PC-9 (cell line): ENCODE results near the gene XXYLT1. TPM values are rescaled to one million over a fixed set of nuclear protein-coding genes. Genes with fewer than 3 reads are reported as not detected.

ENCODE experiments used
- BruUV-seq: library from RNA; stranded (reverse); fragments of 400-500 nt; replicated peaks from 2 replicates; lab custom pipeline; 2021; lab: Mats Ljungman, UMichigan
- CTCF ChIA-PET: fragments of 300-600 bp; sonication (Branson Sonifier 250); formaldehyde crosslinking; loops from one replicate; lab custom pipeline; 2022; ENCODE audit warnings: antibody characterized with exemption; lab: Charles Lee
- POLR2A ChIA-PET: fragments of 300-600 bp; sonication (Branson Sonifier 250); formaldehyde crosslinking; loops from one replicate; lab custom pipeline; 2022; ENCODE audit warnings: antibody characterized with exemption; ENCODE audit not compliant: unreplicated experiment; lab: Charles Lee
- DNase-seq, 2 experiments: peaks; one replicate each; pipeline versions ENCODE4 v3.0.0 to v3.0.0-alpha.2; 2015 to 2022; ENCODE audit warnings: mixed read lengths in 1 of 2
- H2AFZ ChIP-seq: fragments of 200-600 bp; sonication (generic); 2 replicates; pipeline ENCODE4 v1.8.1; 2017; ENCODE audit warnings: antibody characterized with exemption
- H3F3A ChIP-seq: fragments of 200-600 bp; sonication (generic); 2 replicates; pipeline ENCODE4 v1.8.1; 2017; ENCODE audit warnings: antibody characterized with exemption, mild to moderate bottlenecking, low read depth; ENCODE audit not compliant: insufficient read depth
- H3K27ac ChIP-seq: fragments of 200-600 bp; sonication (generic); 2 replicates; pipeline ENCODE4 v1.6.1; 2016; ENCODE audit warnings: mixed run types
- H3K27me3 ChIP-seq: fragments of 200-600 bp; sonication (generic); 2 replicates; pipeline ENCODE4 v1.6.1; 2016; ENCODE audit warnings: low read depth, mixed run types; ENCODE audit not compliant: insufficient read depth
- H3K36me3 ChIP-seq: fragments of 200-600 bp; sonication (generic); 2 replicates; pipeline ENCODE4 v1.6.1; 2016; ENCODE audit warnings: low read depth, mixed run types
- H3K4me1 ChIP-seq: fragments of 200-600 bp; sonication (generic); replicated peaks from 2 replicates; pipeline ENCODE4 v1.6.1; 2016; ENCODE audit warnings: mixed run types; ENCODE audit not compliant: insufficient read depth
- H3K4me2 ChIP-seq: fragments of 200-600 bp; sonication (generic); 2 replicates; pipeline ENCODE4 v1.6.1; 2017; ENCODE audit warnings: mixed run types
- H3K4me3 ChIP-seq: fragments of 200-600 bp; sonication (generic); 2 replicates; pipeline ENCODE4 v1.6.1; 2016; ENCODE audit warnings: mixed run types
- H3K79me2 ChIP-seq: fragments of 200-600 bp; sonication (generic); 2 replicates; pipeline ENCODE4 v1.6.1; 2017; ENCODE audit warnings: low read depth, mixed run types
- H3K9me2 ChIP-seq: fragments of 200-600 bp; sonication (generic); 2 replicates; pipeline ENCODE4 v1.8.1; 2017; ENCODE audit warnings: mild to moderate bottlenecking; ENCODE audit not compliant: insufficient read depth
- H3K9me3 ChIP-seq: fragments of 200-600 bp; sonication (generic); 2 replicates; pipeline ENCODE4 v1.8.1; 2016; ENCODE audit warnings: low read depth; ENCODE audit not compliant: insufficient read depth
- H4K20me1 ChIP-seq: fragments of 200-600 bp; sonication (generic); 2 replicates; pipeline ENCODE4 v1.8.1; 2017; ENCODE audit not compliant: insufficient read depth
- CTCF ChIP-seq: fragments of 200-600 bp; sonication (generic); conservative IDR thresholded peaks from 2 replicates; pipeline ENCODE4 v1.6.1; 2017; ENCODE audit warnings: mixed run types, antibody characterized with exemption, mild to moderate bottlenecking, moderate library complexity
- EZH2 ChIP-seq: fragments of 200-600 bp; sonication (generic); IDR thresholded peaks from 2 replicates; pipeline ENCODE4 v1.8.0; 2017; ENCODE audit warnings: antibody characterized with exemption, low read depth
- intact Hi-C: fragments of 100-400 bp; cut with micrococcal nuclease; formaldehyde crosslinking; loops from one replicate; pipeline ENCODE4 v1.10.0; 2022; ENCODE audit not compliant: unreplicated experiment
- total RNA-seq: library from RNA; stranded (reverse); gene quantifications from 2 replicates; pipeline ENCODE4 v1.2.3, GENCODE V29; 2021

The XXYLT1 gene
- total RNA-seq, 1 experiment from 2014 or later = 13.3 TPM

GRCh38 chr3:195129644-195130492, 141.1 kb downstream of the XXYLT1 start:
- H4K20me1 ChIP-seq = no peaks in the 10 kb centered on the region
- H3K27ac ChIP-seq = no peak overlapping the region
- no peaks in the 10 kb centered on the region for H3K79me2 ChIP-seq
- no peak overlapping the region for H3K4me2 ChIP-seq
- H3K4me3 ChIP-seq = no peak overlapping the region
- no peaks in the 10 kb centered on the region for H3K27me3 ChIP-seq
- no peaks in the 10 kb centered on the region for H3K9me2 ChIP-seq
- H3K9me3 ChIP-seq = no peaks in the 10 kb centered on the region
- no TSS peak for BruUV-seq
- ChIA-PET CTCF (interaction anchor here (0.6 kb wide), 1 partner anchor 446 kb away, joined by 10 read pairs; no protein-coding TSS in a partner anchor), POLR2A (interaction anchor here (0.6 kb wide), 1 partner anchor 434 kb away, joined by 4 read pairs; no protein-coding TSS in a partner anchor)
- no peaks in the 10 kb centered on the region for H3K4me1 ChIP-seq
- no peak for DNase-seq
- H3F3A ChIP-seq = no peaks in the 10 kb centered on the region
- no peak overlapping the region for H2AFZ ChIP-seq
- intact Hi-C loops = no loop called here
- TF ChIP-seq CTCF = no peak
- TF ChIP-seq EZH2 = no peak
- no peaks in the 10 kb centered on the region for H3K36me3 ChIP-seq

GRCh38 chr3:195129072-195129643, 141.8 kb downstream of the XXYLT1 start:
- intact Hi-C loops = no loop called here

More at GRCh38 chr3:195129072-195129643, 141.8 kb downstream of the XXYLT1 start:
- Histone ChIP-seq H4K20me1 (no peaks in the 10 kb centered on the region), H2AFZ (no peak overlapping the region), H3K9me3 (no peaks in the 10 kb centered on the region), H3K79me2 (no peaks in the 10 kb centered on the region), H3K4me3 (no peak overlapping the region), H3K27ac (no peak overlapping the region), H3K4me1 (no peaks in the 10 kb centered on the region), H3K4me2 (no peak overlapping the region), H3K36me3 (no peaks in the 10 kb centered on the region), H3K9me2 (no peaks in the 10 kb centered on the region), H3F3A (no peaks in the 10 kb centered on the region), H3K27me3 (no peaks in the 10 kb centered on the region)
- no peak for TF ChIP-seq CTCF
- TF ChIP-seq EZH2 = no peak
- BruUV-seq = no TSS peak
- POLR2A ChIA-PET = no interaction called here
- CTCF ChIA-PET = no interaction called here
- no peak for DNase-seq
